Omental fat pad (tissue), 4 donors: ENCODE measurements around the gene CARD19. TPM values are rescaled to one million over a fixed set of nuclear protein-coding genes. Genes with fewer than 3 reads are reported as not detected.
A peak's percentile ranks its signal among the peaks of the same experiment; 100 is the strongest.

ENCODE experiments used
- ATAC-seq: fragments of 150-250 bp; one replicate; pipeline ENCODE4 v1.9.1; 2016; ENCODE audit warnings: mild to moderate bottlenecking, moderate library complexity; ENCODE audit not compliant: low FRiP score
- DNase-seq: peaks from one replicate; pipeline ENCODE4 v3.0.0-alpha.2; 2019; ENCODE audit warnings: low spot score
- CTCF ChIP-seq, 3 donors: fragments of 450-650 bp; IDR thresholded peaks; one replicate each; pipeline ENCODE4 v1.5.1; 2016 to 2017; ENCODE audit warnings: antibody characterized with exemption in 3 of 3, mild to moderate bottlenecking in 3 of 3, moderate library complexity in 2 of 3
- total RNA-seq, 4 donors: library from RNA; depleted of rRNA; stranded (reverse); fragments of >200 nt; gene quantifications; one replicate each; pipeline ENCODE4 v1.1.0, GENCODE V29; 2016

CARD19 gene
- total RNA-seq, 4 donors from 2014 or later, result 45.7 to 76.5 (median 57.9) TPM

- TF ChIP-seq CTCF (IDR thresholded peaks at IDR 0.05), result no peak
- DNase-seq (no peak), ATAC-seq (no peak)
Measured at GRCh38 chr9:93089024-93089423, 7.0 kb upstream of the CARD19 start.

GRCh38 chr9:93089481-93089991 lies 6.5 kb upstream of the CARD19 start:
- ATAC-seq (no peak), DNase-seq (no peak)
- TF ChIP-seq CTCF (IDR thresholded peaks at IDR 0.05), result no peak

- no peak for TF ChIP-seq CTCF (IDR thresholded peaks at IDR 0.05)
- DNase-seq (no peak), ATAC-seq (no peak)
Measured at GRCh38 chr9:93090091-93090655, 5.8 kb upstream of the CARD19 start.

GRCh38 chr9:93091056-93091452 lies 5.0 kb upstream of the CARD19 start:
- no peak for TF ChIP-seq CTCF (IDR thresholded peaks at IDR 0.05)
- no peak for DNase-seq
- ATAC-seq, result no peak

GRCh38 chr9:93091453-93092081 lies 4.5 kb upstream of the CARD19 start:
- ATAC-seq (no peak), DNase-seq (no peak)
- no peak for TF ChIP-seq CTCF (IDR thresholded peaks at IDR 0.05)

- TF ChIP-seq CTCF (IDR thresholded peaks at IDR 0.05), result no peak
Measured at GRCh38 chr9:93092251-93092991, 3.6 kb upstream of the CARD19 start.

More at GRCh38 chr9:93092251-93092991, 3.6 kb upstream of the CARD19 start:
- DNase-seq (peak; percentile 5), ATAC-seq (no peak)
